ENCODE measurements around the gene PLA2G4A. TPM values are rescaled to one million over a fixed set of nuclear protein-coding genes. Genes with fewer than 3 reads are reported as not detected.

The PLA2G4A gene
- total RNA-seq, 1 experiment from 2014 or later, result 2.0 TPM

DNA sequence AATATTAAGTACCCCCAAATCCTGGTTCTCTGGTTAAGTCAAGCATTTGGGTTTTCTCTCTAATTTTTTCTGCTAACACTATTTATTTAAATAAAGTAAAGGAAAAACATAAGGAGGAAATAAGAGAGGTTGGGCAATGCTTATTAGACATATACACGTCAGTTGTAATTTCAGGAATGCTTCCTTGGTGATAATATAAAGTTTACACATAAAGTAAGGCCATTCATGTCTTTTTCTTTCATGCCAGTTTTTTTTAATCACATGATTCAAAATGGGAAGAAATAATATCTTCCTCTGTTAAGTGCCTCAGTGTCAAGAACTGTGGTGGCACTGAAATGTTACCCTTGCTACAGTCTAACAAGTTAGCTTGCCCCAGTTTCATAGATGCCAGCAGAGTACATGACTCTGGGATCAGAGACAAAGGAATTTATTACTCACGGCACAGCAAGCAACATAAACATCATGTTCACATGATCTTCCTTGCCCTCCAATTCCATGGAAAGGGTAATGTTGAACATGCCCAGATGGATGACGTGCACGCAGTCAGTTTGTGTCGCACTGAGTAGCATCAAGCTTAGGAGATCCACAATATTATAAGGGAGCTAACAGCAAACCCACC, 184.9 kb downstream of the PLA2G4A start:
- TF ChIP-seq, protein P1, sequence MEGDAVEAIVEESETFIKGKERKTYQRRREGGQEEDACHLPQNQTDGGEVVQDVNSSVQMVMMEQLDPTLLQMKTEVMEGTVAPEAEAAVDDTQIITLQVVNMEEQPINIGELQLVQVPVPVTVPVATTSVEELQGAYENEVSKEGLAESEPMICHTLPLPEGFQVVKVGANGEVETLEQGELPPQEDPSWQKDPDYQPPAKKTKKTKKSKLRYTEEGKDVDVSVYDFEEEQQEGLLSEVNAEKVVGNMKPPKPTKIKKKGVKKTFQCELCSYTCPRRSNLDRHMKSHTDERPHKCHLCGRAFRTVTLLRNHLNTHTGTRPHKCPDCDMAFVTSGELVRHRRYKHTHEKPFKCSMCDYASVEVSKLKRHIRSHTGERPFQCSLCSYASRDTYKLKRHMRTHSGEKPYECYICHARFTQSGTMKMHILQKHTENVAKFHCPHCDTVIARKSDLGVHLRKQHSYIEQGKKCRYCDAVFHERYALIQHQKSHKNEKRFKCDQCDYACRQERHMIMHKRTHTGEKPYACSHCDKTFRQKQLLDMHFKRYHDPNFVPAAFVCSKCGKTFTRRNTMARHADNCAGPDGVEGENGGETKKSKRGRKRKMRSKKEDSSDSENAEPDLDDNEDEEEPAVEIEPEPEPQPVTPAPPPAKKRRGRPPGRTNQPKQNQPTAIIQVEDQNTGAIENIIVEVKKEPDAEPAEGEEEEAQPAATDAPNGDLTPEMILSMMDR (IDR thresholded peaks at IDR 0.05; ENCODE audit: insufficient read depth in 1 of 2, low read depth in 1 of 2, low read length in 1 of 2, severe bottlenecking in 1 of 2, unreplicated experiment in 1 of 2), result no peak
- H3K27me3 Mint-ChIP-seq (ENCODE audit: insufficient read depth, unreplicated experiment), result no peaks in the 10 kb centered on the region
- BruUV-seq (replicated peaks), result no TSS peak
- Histone ChIP-seq H3K4me3 (ENCODE audit: low read depth, low read length) (no peak overlapping the region), H3K36me3 (ENCODE audit: control insufficient read depth, insufficient read depth, low read length) (no peaks in the 10 kb centered on the region), H3K9me3 (no peaks in the 10 kb centered on the region), H3K4me1 (no peaks in the 10 kb centered on the region), H3K27me3 (replicated peaks; ENCODE audit: control insufficient read depth, insufficient read depth, low read length) (no peaks in the 10 kb centered on the region)
- H3K36me3 Mint-ChIP-seq (ENCODE audit: insufficient read depth, unreplicated experiment), result no peaks in the 10 kb centered on the region
- ChIA-PET POLR2A (no interaction called here), CTCF (no interaction called here)
- no peak overlapping the region for H3K27ac Mint-ChIP-seq (ENCODE audit: unreplicated experiment)
- no peaks in the 10 kb centered on the region for H3K9me3 Mint-ChIP-seq (ENCODE audit: unreplicated experiment)
- no peak overlapping the region for H3K4me3 Mint-ChIP-seq (ENCODE audit: unreplicated experiment)
- intact Hi-C loops (cut with micrococcal nuclease; ENCODE audit: unreplicated experiment), result no loop called here
- DNase-seq, result no peak
- no peaks in the 10 kb centered on the region for H3K4me1 Mint-ChIP-seq (ENCODE audit: low read depth, unreplicated experiment)

DNA sequence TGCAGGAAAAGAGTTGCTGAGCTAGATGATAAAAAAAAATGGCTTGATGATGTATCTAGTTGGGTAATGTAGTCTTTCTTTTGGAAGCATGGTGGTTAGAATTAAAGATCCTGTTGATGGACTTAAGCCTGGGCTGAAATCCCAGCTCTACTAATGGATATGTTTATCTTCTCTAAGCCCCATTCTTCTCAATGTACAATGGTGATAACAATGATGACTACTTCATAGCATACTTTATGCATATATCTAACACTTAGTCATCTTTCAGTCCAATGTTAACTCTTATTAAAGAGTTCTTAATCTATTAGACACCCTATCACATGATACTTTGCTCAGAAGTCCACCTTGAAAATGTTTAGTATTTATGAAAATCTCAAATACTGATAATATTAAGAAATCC, 189.5 kb downstream of the PLA2G4A start:
- no TSS peak for BruUV-seq (replicated peaks)
- no peaks in the 10 kb centered on the region for H3K36me3 Mint-ChIP-seq (ENCODE audit: insufficient read depth, unreplicated experiment)
- DNase-seq, result no peak
- no peak overlapping the region for H3K4me3 ChIP-seq (ENCODE audit: low read depth, low read length)
- H3K9me3 ChIP-seq, result no peaks in the 10 kb centered on the region
- H3K27me3 ChIP-seq (replicated peaks; ENCODE audit: control insufficient read depth, insufficient read depth, low read length), result no peaks in the 10 kb centered on the region
- H3K4me3 Mint-ChIP-seq (ENCODE audit: unreplicated experiment), result no peak overlapping the region
- no peaks in the 10 kb centered on the region for H3K36me3 ChIP-seq (ENCODE audit: control insufficient read depth, insufficient read depth, low read length)
- no peaks in the 10 kb centered on the region for H3K9me3 Mint-ChIP-seq (ENCODE audit: unreplicated experiment)
- H3K4me1 Mint-ChIP-seq (ENCODE audit: low read depth, unreplicated experiment), result no peaks in the 10 kb centered on the region
- CTCF ChIA-PET, result no interaction called here
- no peak overlapping the region for H3K27ac Mint-ChIP-seq (ENCODE audit: unreplicated experiment)
- intact Hi-C loops (cut with micrococcal nuclease; ENCODE audit: unreplicated experiment), result no loop called here
- H3K27me3 Mint-ChIP-seq (ENCODE audit: insufficient read depth, unreplicated experiment), result peaks cover 4% of the 10 kb centered on the region
- TF ChIP-seq, protein P1 (IDR thresholded peaks at IDR 0.05; ENCODE audit: insufficient read depth in 1 of 2, low read depth in 1 of 2, low read length in 1 of 2, severe bottlenecking in 1 of 2, unreplicated experiment in 1 of 2), result no peak
- H3K4me1 ChIP-seq, result no peaks in the 10 kb centered on the region
- POLR2A ChIA-PET, result no interaction called here

DNA sequence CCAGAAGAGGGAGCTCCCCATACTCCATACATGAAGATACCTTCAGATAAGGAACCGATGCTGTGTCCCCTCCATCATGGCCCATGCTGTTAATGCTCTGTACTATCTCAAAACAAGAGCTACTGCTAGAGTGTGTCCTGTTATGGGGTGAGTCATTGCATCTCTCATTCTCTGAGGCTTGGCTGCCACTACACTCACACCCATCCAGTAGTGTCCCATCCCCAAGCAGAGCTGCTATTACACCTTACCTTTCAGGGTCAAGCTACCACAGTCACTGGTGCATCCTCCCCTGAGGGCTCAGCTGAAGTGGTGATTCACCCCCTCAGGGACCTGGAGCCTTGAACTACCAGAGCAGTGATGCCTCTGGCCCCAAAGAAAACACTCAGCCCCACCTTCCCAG, 198.5 kb downstream of the PLA2G4A start:
- TF ChIP-seq, protein P1 (IDR thresholded peaks at IDR 0.05; ENCODE audit: insufficient read depth in 1 of 2, low read depth in 1 of 2, low read length in 1 of 2, severe bottlenecking in 1 of 2, unreplicated experiment in 1 of 2), result no peak
- Mint-ChIP-seq H3K27me3 (ENCODE audit: insufficient read depth, unreplicated experiment) (no peaks in the 10 kb centered on the region), H3K4me3 (ENCODE audit: unreplicated experiment) (no peak overlapping the region), H3K36me3 (ENCODE audit: insufficient read depth, unreplicated experiment) (no peaks in the 10 kb centered on the region), H3K4me1 (ENCODE audit: low read depth, unreplicated experiment) (no peaks in the 10 kb centered on the region), H3K9me3 (ENCODE audit: unreplicated experiment) (peaks cover 12% of the 10 kb centered on the region), H3K27ac (ENCODE audit: unreplicated experiment) (no peak overlapping the region)
- no peak for DNase-seq
- Histone ChIP-seq H3K4me3 (ENCODE audit: low read depth, low read length) (no peak overlapping the region), H3K36me3 (ENCODE audit: control insufficient read depth, insufficient read depth, low read length) (no peaks in the 10 kb centered on the region), H3K4me1 (no peaks in the 10 kb centered on the region), H3K27me3 (replicated peaks; ENCODE audit: control insufficient read depth, insufficient read depth, low read length) (no peaks in the 10 kb centered on the region), H3K9me3 (no peaks in the 10 kb centered on the region; the same call in 1 of the 2 replicates)
- POLR2A ChIA-PET, result no interaction called here
- intact Hi-C loops (cut with micrococcal nuclease; ENCODE audit: unreplicated experiment), result no loop called here
- no TSS peak for BruUV-seq (replicated peaks)
- CTCF ChIA-PET, result interaction anchor here (0.5 kb wide), 1 partner anchor 62 kb away, joined by 3 read pairs; no protein-coding TSS in a partner anchor
